Stomach smooth muscle (tissue), 2 donors: ENCODE measurements around the gene HBE1.

Source experiments
- H3K27ac ChIP-seq: one replicate; pipeline ENCODE4 v1.7.0; 2013; ENCODE audit warnings: mild to moderate bottlenecking, low read length, inconsistent platforms
- H3K27me3 ChIP-seq, 2 donors: one replicate each; pipeline ENCODE4 v1.7.0; 2013; ENCODE audit warnings: low read length in 2 of 2; ENCODE audit not compliant: insufficient read depth in 2 of 2, control insufficient read depth in 1 of 2
- H3K36me3 ChIP-seq, 2 donors: one replicate each; pipeline ENCODE4 v1.7.0; 2013; ENCODE audit warnings: low read length in 2 of 2; ENCODE audit not compliant: control insufficient read depth in 2 of 2, insufficient read depth in 2 of 2
- H3K4me1 ChIP-seq: one replicate; pipeline ENCODE4 v1.7.0; 2013; ENCODE audit warnings: low read length; ENCODE audit not compliant: control insufficient read depth, insufficient read depth
- H3K4me3 ChIP-seq, 2 donors: one replicate each; pipeline ENCODE4 v1.7.0; 2013; ENCODE audit warnings: low read length in 2 of 2
- H3K9ac ChIP-seq, 2 donors: one replicate each; pipeline ENCODE4 v1.7.0; 2013; ENCODE audit warnings: low read length in 2 of 2, mild to moderate bottlenecking in 1 of 2
- H3K9me3 ChIP-seq, 2 donors: one replicate each; pipeline ENCODE4 v1.7.0; 2013; ENCODE audit warnings: low read length in 2 of 2; ENCODE audit not compliant: control insufficient read depth in 2 of 2
- donor health status: healthy.
- donor health status: Pancreatic carcinoma.

Gene HBE1

DNA sequence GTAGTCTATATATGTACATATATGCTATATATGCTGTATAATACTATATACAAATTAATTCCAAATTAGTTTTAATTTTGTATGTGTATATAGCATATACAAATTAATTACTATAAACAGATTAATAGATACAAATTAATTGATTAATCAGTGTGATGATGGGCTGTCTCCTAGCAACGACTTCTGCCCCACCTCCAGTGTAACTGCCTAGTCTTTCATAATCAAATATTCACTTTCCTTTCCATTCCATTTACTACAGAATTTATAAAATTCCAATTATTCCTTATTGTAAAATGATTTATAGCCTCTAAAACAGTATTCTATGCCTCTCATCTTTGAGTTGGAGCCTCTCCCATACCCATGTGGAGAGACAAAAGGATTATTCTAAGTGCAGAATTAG is 36.4 kb downstream of the HBE1 start:
- no peaks in the 10 kb centered on the region for H3K4me1 ChIP-seq
- H3K9ac ChIP-seq: no peak overlapping the region
- H3K27ac ChIP-seq: no peak overlapping the region
- H3K27me3 ChIP-seq: no peaks in the 10 kb centered on the region
- H3K36me3 ChIP-seq: no peaks in the 10 kb centered on the region
- no peaks in the 10 kb centered on the region for H3K9me3 ChIP-seq
- H3K4me3 ChIP-seq: no peak overlapping the region

DNA sequence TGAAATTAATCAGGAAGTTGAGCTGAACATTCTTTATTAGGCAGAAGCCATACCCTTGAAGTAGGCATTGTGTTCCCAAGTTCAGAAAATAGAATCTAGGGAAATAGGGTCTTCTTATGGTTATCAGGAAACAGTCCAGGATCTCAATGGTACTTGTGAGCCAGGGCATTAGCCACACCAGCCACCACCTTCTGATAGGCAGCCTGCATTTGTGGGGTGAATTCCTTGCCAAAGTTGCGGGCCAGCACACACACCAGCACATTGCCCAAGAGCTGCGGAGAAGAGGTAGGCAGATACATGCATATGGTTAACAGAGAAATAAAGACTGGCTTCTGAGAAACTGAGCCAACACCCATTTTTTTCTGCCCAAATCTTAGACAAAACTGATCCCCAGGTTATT is 36.9 kb downstream of the HBE1 start:
- Histone ChIP-seq H3K9ac (no peak overlapping the region), H3K27me3 (no peaks in the 10 kb centered on the region), H3K27ac (no peak overlapping the region), H3K4me3 (no peak overlapping the region), H3K36me3 (no peaks in the 10 kb centered on the region), H3K4me1 (no peaks in the 10 kb centered on the region), H3K9me3 (no peaks in the 10 kb centered on the region)

GRCh38 chr11:5232176-5232575 is 37.6 kb downstream of the HBE1 start:
- H3K9ac ChIP-seq: no peak overlapping the region
- H3K4me3 ChIP-seq: no peak overlapping the region
- H3K9me3 ChIP-seq: no peaks in the 10 kb centered on the region
- H3K27ac ChIP-seq: no peak overlapping the region
- no peaks in the 10 kb centered on the region for H3K27me3 ChIP-seq
- H3K4me1 ChIP-seq: no peaks in the 10 kb centered on the region
- H3K36me3 ChIP-seq: no peaks in the 10 kb centered on the region

GRCh38 chr11:5231111-5231510 is 38.6 kb downstream of the HBE1 start:
- no peaks in the 10 kb centered on the region for H3K9me3 ChIP-seq

GRCh38 chr11:5230266-5230665 is 39.5 kb downstream of the HBE1 start:
- no peak overlapping the region for H3K27ac ChIP-seq
- H3K9ac ChIP-seq: no peak overlapping the region

More at GRCh38 chr11:5231111-5231510, 38.6 kb downstream of the HBE1 start:
- H3K9ac ChIP-seq: no peak overlapping the region
- no peak overlapping the region for H3K4me3 ChIP-seq
- H3K4me1 ChIP-seq: no peaks in the 10 kb centered on the region
- no peaks in the 10 kb centered on the region for H3K36me3 ChIP-seq
- H3K27ac ChIP-seq: no peak overlapping the region
- no peaks in the 10 kb centered on the region for H3K27me3 ChIP-seq

GRCh38 chr11:5229796-5230195 is 39.9 kb downstream of the HBE1 start:
- Histone ChIP-seq H3K4me3 (no peak overlapping the region), H3K27ac (no peak overlapping the region), H3K27me3 (no peaks in the 10 kb centered on the region), H3K9ac (no peak overlapping the region), H3K9me3 (no peaks in the 10 kb centered on the region), H3K36me3 (no peaks in the 10 kb centered on the region), H3K4me1 (no peaks in the 10 kb centered on the region)

More at GRCh38 chr11:5230266-5230665, 39.5 kb downstream of the HBE1 start:
- H3K4me3 ChIP-seq: no peak overlapping the region
- H3K9me3 ChIP-seq: no peaks in the 10 kb centered on the region
- no peaks in the 10 kb centered on the region for H3K36me3 ChIP-seq
- no peaks in the 10 kb centered on the region for H3K4me1 ChIP-seq
- H3K27me3 ChIP-seq: no peaks in the 10 kb centered on the region

DNA sequence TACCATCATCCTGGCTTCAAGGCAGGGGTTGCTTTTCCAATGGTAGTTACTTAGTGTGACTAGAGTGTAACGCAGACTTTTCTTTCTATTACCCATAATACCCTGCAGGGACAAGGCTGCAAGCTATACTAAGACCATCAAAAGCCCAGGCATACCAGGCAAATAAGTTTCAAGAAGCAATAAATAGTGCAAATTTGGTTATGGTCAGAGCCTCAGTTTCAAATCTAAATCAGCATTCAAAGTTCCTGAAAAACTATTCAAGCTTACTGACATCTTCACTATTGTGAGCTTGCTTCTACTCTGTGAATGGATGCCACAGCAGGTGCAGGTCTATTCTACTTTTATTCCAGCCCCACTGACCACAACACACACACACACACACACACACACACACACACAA is 40.4 kb downstream of the HBE1 start:
- H3K9me3 ChIP-seq: no peaks in the 10 kb centered on the region
- no peak overlapping the region for H3K4me3 ChIP-seq
- H3K4me1 ChIP-seq: no peaks in the 10 kb centered on the region

DNA sequence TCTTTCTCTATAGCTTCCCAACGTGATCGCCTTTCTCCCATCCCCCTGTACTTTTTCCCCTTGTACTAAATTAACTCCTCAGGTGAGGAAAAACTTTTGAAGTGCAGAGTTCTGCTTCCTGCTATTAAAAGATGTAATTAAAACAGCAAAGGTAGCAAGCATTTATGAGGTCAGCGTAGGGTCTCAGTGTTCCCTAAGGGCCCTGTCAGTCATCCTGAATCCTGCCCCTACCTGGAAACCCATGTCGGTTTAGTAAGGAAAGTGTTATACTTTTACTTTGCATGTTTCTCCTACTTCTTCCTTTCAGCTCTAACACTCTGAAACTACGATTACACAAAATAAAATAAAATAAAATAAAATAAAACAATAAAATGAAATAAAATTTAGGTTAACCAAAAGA is 41.6 kb downstream of the HBE1 start:
- no peak overlapping the region for H3K27ac ChIP-seq
- no peak overlapping the region for H3K9ac ChIP-seq
- no peaks in the 10 kb centered on the region for H3K27me3 ChIP-seq

More for the DNA sequence above, 40.4 kb downstream of the HBE1 start:
- Histone ChIP-seq H3K27ac (no peak overlapping the region), H3K36me3 (no peaks in the 10 kb centered on the region), H3K27me3 (no peaks in the 10 kb centered on the region), H3K9ac (no peak overlapping the region)

DNA sequence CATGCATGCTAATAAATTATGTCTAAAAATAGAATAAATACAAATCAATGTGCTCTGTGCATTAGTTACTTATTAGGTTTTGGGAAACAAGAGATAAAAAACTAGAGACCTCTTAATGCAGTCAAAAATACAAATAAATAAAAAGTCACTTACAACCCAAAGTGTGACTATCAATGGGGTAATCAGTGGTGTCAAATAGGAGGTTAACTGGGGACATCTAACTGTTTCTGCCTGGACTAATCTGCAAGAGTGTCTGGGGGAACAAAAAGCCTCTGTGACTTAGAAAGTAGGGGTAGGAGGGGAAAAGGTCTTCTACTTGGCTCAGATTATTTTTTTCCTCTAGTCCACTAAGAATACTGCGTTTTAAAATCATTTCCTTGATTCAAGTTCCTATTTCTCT is 42.1 kb downstream of the HBE1 start:
- no peaks in the 10 kb centered on the region for H3K27me3 ChIP-seq
- H3K9ac ChIP-seq: no peak overlapping the region
- H3K4me3 ChIP-seq: no peak overlapping the region
- H3K4me1 ChIP-seq: no peaks in the 10 kb centered on the region
- no peak overlapping the region for H3K27ac ChIP-seq
- H3K36me3 ChIP-seq: no peaks in the 10 kb centered on the region
- H3K9me3 ChIP-seq: no peaks in the 10 kb centered on the region

More for the DNA sequence above, 41.6 kb downstream of the HBE1 start:
- H3K36me3 ChIP-seq: no peaks in the 10 kb centered on the region
- H3K4me3 ChIP-seq: no peak overlapping the region
- H3K4me1 ChIP-seq: no peaks in the 10 kb centered on the region
- H3K9me3 ChIP-seq: no peaks in the 10 kb centered on the region

DNA sequence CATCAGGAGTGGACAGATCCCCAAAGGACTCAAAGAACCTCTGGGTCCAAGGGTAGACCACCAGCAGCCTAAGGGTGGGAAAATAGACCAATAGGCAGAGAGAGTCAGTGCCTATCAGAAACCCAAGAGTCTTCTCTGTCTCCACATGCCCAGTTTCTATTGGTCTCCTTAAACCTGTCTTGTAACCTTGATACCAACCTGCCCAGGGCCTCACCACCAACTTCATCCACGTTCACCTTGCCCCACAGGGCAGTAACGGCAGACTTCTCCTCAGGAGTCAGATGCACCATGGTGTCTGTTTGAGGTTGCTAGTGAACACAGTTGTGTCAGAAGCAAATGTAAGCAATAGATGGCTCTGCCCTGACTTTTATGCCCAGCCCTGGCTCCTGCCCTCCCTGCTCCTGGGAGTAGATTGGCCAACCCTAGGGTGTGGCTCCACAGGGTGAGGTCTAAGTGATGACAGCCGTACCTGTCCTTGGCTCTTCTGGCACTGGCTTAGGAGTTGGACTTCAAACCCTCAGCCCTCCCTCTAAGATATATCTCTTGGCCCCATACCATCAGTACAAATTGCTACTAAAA is 42.9 kb downstream of the HBE1 start, which contains the start of gene HBB:
TSS of gene HBB (minus strand) at position 340 of the 579 bp plus-strand sequence. CDS start at position 290, 50 bp downstream.
- Histone ChIP-seq H3K9ac (no peak within 1 kb of the TSS), H3K36me3 (no peaks in the 10 kb centered on the region), H3K27ac (no peak within 1 kb of the TSS)

GRCh38 chr11:5225480-5225871 is 44.3 kb downstream of the HBE1 start:
- Histone ChIP-seq H3K36me3 (no peaks in the 10 kb centered on the region), H3K4me1 (no peaks in the 10 kb centered on the region), H3K9me3 (no peaks in the 10 kb centered on the region), H3K27me3 (no peaks in the 10 kb centered on the region), H3K4me3 (no peak overlapping the region), H3K27ac (no peak overlapping the region), H3K9ac (no peak overlapping the region)

More for the DNA sequence above, 42.9 kb downstream of the HBE1 start, which contains the start of gene HBB:
- H3K27me3 ChIP-seq: no peaks in the 10 kb centered on the region
- H3K9me3 ChIP-seq: no peaks in the 10 kb centered on the region
- H3K4me3 ChIP-seq: no peak within 1 kb of the TSS
- no peaks in the 10 kb centered on the region for H3K4me1 ChIP-seq
